Esophagus squamous epithelium (tissue), 4 donors: Measurements from ENCODE around the gene RPS15.

Experiments used
- CTCF ChIP-seq, 6 experiments: fragments of 450-650 bp in 4 of 6; fragments of 200-600 bp in 2 of 6; sonication (generic) in 2 of 6; IDR thresholded peaks; one replicate each; pipeline ENCODE4 v1.5.1; 2016 to 2019; ENCODE audit warnings: antibody characterized with exemption in 6 of 6, mild to moderate bottlenecking in 4 of 6, moderate library complexity in 4 of 6
- POLR2A ChIP-seq, 4 donors: fragments of 450-650 bp; IDR thresholded peaks; one replicate each; pipeline ENCODE4 v1.6.1; 2017; ENCODE audit warnings: antibody characterized with exemption in 4 of 4, mild to moderate bottlenecking in 4 of 4, moderate library complexity in 3 of 4

GRCh38 chr19:1434040-1434366 lies 4.2 kb upstream of the RPS15 start:
- TF ChIP-seq CTCF (IDR thresholded peaks at IDR 0.05) (no peak), POLR2A (IDR thresholded peaks at IDR 0.05) (no peak)
